B cell (primary cell): ENCODE data around the gene DPM2.

Experiments
- EZH2 ChIP-seq: IDR thresholded peaks from 2 replicates; pipeline ENCODE4 v1.6.1; 2012; ENCODE audit warnings: borderline replicate concordance, low read depth, mild to moderate bottlenecking, moderate library complexity, low read length; ENCODE audit not compliant: insufficient read depth, poor library complexity, severe bottlenecking
- TF ChIP-seq, protein P1 (sequence below): fragments of 200-600 bp; IDR thresholded peaks from one replicate; pipeline ENCODE4 v1.8.0; 2022; ENCODE audit warnings: antibody characterized with exemption, mild to moderate bottlenecking

DNA sequence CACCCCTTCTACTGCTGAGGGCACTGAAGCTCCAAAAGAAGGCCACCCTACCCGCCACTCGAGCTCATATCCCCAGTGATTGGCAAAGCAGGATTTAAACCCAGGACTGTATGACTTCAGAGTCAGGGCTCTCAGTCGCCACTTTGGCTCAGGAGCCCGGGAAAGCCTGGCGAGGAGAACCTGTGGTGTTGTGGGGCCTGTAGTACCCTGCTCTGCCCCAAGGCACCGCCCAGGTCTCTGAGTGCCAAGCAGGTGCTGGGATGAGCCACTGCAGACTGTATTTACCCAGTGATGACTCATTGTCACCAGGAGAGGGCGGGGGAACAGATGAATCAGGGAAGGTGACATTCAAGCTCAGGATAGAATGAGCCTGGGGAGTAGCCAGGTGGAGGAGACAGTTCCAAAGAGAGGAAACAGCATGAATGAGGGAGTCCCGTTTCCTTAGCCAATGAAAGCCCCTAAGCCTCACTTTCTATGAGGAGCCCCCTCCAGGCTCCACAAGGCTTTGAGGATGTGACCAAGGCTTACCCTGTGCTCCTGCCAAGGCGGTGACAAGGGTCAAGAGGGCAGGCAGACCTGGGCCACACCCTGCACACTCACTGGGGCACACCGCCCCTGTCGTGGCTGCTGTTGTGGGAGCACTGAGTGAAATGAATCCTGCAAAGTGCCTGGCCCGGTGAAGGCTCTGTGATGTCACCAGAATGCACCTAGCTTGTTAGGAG lies 17.8 kb upstream of the DPM2 start:
- TF ChIP-seq, protein P1, sequence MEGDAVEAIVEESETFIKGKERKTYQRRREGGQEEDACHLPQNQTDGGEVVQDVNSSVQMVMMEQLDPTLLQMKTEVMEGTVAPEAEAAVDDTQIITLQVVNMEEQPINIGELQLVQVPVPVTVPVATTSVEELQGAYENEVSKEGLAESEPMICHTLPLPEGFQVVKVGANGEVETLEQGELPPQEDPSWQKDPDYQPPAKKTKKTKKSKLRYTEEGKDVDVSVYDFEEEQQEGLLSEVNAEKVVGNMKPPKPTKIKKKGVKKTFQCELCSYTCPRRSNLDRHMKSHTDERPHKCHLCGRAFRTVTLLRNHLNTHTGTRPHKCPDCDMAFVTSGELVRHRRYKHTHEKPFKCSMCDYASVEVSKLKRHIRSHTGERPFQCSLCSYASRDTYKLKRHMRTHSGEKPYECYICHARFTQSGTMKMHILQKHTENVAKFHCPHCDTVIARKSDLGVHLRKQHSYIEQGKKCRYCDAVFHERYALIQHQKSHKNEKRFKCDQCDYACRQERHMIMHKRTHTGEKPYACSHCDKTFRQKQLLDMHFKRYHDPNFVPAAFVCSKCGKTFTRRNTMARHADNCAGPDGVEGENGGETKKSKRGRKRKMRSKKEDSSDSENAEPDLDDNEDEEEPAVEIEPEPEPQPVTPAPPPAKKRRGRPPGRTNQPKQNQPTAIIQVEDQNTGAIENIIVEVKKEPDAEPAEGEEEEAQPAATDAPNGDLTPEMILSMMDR = peak; percentile 63
- TF ChIP-seq EZH2 = no peak
